Tibial nerve (tissue), 4 donors: ENCODE data around the gene NCAM1.

Experiments used
- EP300 ChIP-seq, 2 donors: sonication (generic); formaldehyde crosslinking; IDR thresholded peaks; one replicate each; pipeline ENCODE4 v1.6.1; 2017; ENCODE audit warnings: antibody characterized with exemption in 2 of 2, mild to moderate bottlenecking in 1 of 2
- POLR2A ChIP-seq, 2 donors: fragments of 450-650 bp; IDR thresholded peaks; one replicate each; pipeline ENCODE4 v1.6.1; 2017; ENCODE audit warnings: antibody characterized with exemption in 2 of 2, mild to moderate bottlenecking in 2 of 2, moderate library complexity in 2 of 2
- TF ChIP-seq, protein P1 (sequence below), 5 experiments: fragments of 200-600 bp in 3 of 5; fragments of 450-650 bp in 2 of 5; sonication (generic) in 3 of 5; IDR thresholded peaks; one replicate each; pipeline ENCODE4 v1.5.1; 2016 to 2019; ENCODE audit warnings: antibody characterized with exemption in 5 of 5, mild to moderate bottlenecking in 3 of 5, moderate library complexity in 2 of 5

DNA sequence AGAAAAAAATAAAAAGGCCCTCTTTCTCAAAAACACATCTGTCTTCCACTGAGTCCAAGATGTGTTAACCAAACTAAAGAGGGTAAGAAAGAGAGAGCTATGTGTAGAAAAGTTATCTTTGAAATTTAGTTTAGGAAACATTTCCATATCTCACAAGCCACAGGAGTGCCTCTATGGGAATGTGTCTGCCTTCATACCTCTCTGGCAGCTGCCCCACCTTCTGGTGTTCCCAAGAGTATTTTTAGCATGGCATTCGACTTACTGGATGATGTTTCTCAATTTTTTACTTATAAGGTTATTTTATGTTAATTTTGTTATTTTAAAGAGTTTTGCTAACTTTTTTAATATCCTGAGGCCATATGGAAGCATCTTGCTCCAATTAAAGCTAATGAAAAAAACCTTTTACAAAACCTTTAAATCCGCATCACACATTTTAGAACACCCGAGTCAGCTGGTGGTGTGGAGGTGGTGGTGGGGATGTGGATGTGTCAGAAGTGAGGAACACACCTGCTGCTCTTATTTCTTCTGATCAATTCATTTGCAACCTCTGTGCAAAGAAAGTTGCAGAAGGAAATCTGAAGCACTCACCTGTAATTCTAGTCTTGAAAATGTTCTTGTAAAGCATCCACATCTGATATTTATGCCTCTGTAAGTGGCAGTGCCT lies 112.2 kb downstream of the NCAM1 start:
- TF ChIP-seq, protein P1, sequence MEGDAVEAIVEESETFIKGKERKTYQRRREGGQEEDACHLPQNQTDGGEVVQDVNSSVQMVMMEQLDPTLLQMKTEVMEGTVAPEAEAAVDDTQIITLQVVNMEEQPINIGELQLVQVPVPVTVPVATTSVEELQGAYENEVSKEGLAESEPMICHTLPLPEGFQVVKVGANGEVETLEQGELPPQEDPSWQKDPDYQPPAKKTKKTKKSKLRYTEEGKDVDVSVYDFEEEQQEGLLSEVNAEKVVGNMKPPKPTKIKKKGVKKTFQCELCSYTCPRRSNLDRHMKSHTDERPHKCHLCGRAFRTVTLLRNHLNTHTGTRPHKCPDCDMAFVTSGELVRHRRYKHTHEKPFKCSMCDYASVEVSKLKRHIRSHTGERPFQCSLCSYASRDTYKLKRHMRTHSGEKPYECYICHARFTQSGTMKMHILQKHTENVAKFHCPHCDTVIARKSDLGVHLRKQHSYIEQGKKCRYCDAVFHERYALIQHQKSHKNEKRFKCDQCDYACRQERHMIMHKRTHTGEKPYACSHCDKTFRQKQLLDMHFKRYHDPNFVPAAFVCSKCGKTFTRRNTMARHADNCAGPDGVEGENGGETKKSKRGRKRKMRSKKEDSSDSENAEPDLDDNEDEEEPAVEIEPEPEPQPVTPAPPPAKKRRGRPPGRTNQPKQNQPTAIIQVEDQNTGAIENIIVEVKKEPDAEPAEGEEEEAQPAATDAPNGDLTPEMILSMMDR (IDR thresholded peaks at IDR 0.05), result no peak
- TF ChIP-seq POLR2A (IDR thresholded peaks at IDR 0.05) (no peak), EP300 (IDR thresholded peaks at IDR 0.05) (no peak)
